ENCODE measurements around the gene SYT14. TPM values are rescaled to one million over a fixed set of nuclear protein-coding genes. Genes with fewer than 3 reads are reported as not detected.

Gene SYT14
- total and polyA plus RNA-seq, 2 of the 4 experiments (the other 2 are of a cell fraction): 0.14 to 1.3 TPM

DNA sequence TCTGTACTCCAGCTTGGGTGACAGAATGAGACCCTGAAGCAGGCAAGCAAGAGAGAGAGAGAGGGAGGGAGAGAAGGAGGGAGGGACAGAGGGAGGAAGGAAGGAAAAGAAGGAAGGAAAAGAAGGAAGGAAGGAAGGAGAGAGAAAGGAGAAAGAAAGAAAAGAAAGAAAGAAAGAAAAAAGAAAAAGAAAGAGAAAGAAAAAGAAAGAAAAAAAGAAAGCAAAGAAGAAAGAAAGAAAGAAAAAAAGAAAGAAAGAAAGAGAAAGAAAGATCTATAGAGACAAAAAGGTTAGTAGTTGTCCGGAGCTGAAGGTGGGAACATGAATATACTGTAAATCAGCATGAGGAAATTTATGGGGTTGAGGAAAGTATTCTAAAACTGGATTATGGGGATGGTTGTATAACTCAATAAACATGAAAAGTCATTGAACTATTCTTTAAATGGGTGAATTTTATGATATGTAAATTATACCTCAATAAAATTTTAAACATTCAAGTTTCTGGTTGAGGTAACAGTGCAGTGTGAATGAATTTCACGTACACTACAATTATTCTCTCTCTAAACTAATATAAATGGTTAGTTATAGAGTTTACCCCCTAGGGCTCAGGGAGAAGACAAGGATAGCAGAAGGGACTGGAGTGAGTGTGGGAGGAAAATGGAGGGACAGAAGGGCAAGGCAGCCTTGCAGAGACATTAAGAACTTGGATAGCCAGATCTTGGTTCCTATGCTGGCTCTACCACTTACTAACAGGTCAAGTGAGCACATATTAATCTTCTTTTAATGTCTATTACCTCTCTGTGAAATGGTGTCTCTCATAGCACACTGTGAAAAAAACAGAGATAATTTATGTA is 269.8 kb downstream of the SYT14 start:
- Histone ChIP-seq H2BK20ac (ENCODE audit: low read depth, low read length) (no peak overlapping the region), H3K18ac (ENCODE audit: low read depth, low read length) (no peak overlapping the region), H3K14ac (replicated peaks; ENCODE audit: low read depth, low read length) (no peak overlapping the region), H4K91ac (ENCODE audit: insufficient read depth, low read depth, low read length) (no peak overlapping the region), H3K9me1 (ENCODE audit: insufficient read depth, low read length) (no peaks in the 10 kb centered on the region), H3K4ac (ENCODE audit: low read depth, low read length) (no peak overlapping the region), H3K23ac (ENCODE audit: low read depth, low read length) (no peak overlapping the region), H2AK5ac (ENCODE audit: low read depth, low read length) (no peak overlapping the region), H3K79me1 (ENCODE audit: low read depth in 1 of 2, low read length in 2 of 2) (no peaks in the 10 kb centered on the region), H3K9ac (ENCODE audit: low read depth, low read length) (no peak overlapping the region), H3K4me3 (ENCODE audit: insufficient read depth, low read depth, low read length) (no peak overlapping the region), H4K5ac (ENCODE audit: low read depth, low read length) (no peak overlapping the region), H2BK15ac (ENCODE audit: low read depth, low read length) (no peak overlapping the region), H3K27ac (ENCODE audit: insufficient read depth, low read length) (no peak overlapping the region), H3K56ac (ENCODE audit: extremely low read depth, insufficient read depth, low read length) (no peak overlapping the region), H2AFZ (replicated peaks; ENCODE audit: low read length, poor library complexity) (no peak overlapping the region), H3K4me1 (ENCODE audit: control insufficient read depth, insufficient read depth, low read length) (no peaks in the 10 kb centered on the region), H3K4me2 (ENCODE audit: low read depth, low read length) (no peak overlapping the region), H2BK120ac (ENCODE audit: low read depth, low read length) (no peak overlapping the region), H3K36me3 (ENCODE audit: control insufficient read depth, insufficient read depth, low read length) (no peaks in the 10 kb centered on the region), H4K20me1 (ENCODE audit: insufficient read depth, low read length) (no peaks in the 10 kb centered on the region), H3K27me3 (ENCODE audit: control insufficient read depth, insufficient read depth, low read length) (no peaks in the 10 kb centered on the region), H4K8ac (ENCODE audit: low read depth in 2 of 2, low read length in 2 of 2) (no peak overlapping the region), H2AK9ac (replicated peaks; ENCODE audit: low read depth, low read length, poor library complexity) (no peak overlapping the region), H2BK5ac (ENCODE audit: low read depth, low read length, poor library complexity, severe bottlenecking) (no peak overlapping the region), H3K9me3 (ENCODE audit: control insufficient read depth, insufficient read depth, low read length) (no peaks in the 10 kb centered on the region)
- DNase-seq (no peak), ATAC-seq (ENCODE audit: low read depth) (no peak)
- dilution Hi-C loops (cut with HindIII; ENCODE audit: low sequenced_read_pairs, unreplicated experiment): no loop called here
- no TSS peak for BruUV-seq (replicated peaks)
- POLR2A ChIA-PET (ENCODE audit: unreplicated experiment): no interaction called here
- in situ Hi-C loops (cut with MboI; ENCODE audit: low sequenced_read_pairs): no loop called here
- no peak for TF ChIP-seq POLR2A (IDR thresholded peaks at IDR 0.05; ENCODE audit: low read depth, low read length)
- TF ChIP-seq, protein P1, sequence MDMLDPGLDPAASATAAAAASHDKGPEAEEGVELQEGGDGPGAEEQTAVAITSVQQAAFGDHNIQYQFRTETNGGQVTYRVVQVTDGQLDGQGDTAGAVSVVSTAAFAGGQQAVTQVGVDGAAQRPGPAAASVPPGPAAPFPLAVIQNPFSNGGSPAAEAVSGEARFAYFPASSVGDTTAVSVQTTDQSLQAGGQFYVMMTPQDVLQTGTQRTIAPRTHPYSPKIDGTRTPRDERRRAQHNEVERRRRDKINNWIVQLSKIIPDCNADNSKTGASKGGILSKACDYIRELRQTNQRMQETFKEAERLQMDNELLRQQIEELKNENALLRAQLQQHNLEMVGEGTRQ (IDR thresholded peaks at IDR 0.05; ENCODE audit: low read depth, low read length): no peak
- no peak for TF ChIP-seq RAD21 (IDR thresholded peaks at IDR 0.05; ENCODE audit: low read length)
- TF ChIP-seq RFX5 (IDR thresholded peaks at IDR 0.05; ENCODE audit: low read depth, low read length): no peak
- TF ChIP-seq RCOR1 (IDR thresholded peaks at IDR 0.05; ENCODE audit: insufficient replicate concordance, low read length): no peak
- TF ChIP-seq CEBPB (IDR thresholded peaks at IDR 0.05; ENCODE audit: low read depth, low read length): no peak
- no peak for TF ChIP-seq CTCF (conservative IDR thresholded peaks at IDR 0.05; ENCODE audit: low read depth, low read length)
- CTCF ChIA-PET: no interaction called here
- intact Hi-C loops (cut with micrococcal nuclease): no loop called here
- WGBS, 2 experiments (ENCODE audit: extremely low coverage in 2 of 2, insufficient read length in 1 of 2): no CpG with 5 or more reads among the region's 2 CpGs
